ENCODE data around the gene RUBCN. TPM values are rescaled to one million over a fixed set of nuclear protein-coding genes. Genes with fewer than 3 reads are reported as not detected.

Gene RUBCN
- polyA plus RNA-seq, 1 of the 3 experiments (the other 2 are of a cell fraction): 14.9 TPM

DNA sequence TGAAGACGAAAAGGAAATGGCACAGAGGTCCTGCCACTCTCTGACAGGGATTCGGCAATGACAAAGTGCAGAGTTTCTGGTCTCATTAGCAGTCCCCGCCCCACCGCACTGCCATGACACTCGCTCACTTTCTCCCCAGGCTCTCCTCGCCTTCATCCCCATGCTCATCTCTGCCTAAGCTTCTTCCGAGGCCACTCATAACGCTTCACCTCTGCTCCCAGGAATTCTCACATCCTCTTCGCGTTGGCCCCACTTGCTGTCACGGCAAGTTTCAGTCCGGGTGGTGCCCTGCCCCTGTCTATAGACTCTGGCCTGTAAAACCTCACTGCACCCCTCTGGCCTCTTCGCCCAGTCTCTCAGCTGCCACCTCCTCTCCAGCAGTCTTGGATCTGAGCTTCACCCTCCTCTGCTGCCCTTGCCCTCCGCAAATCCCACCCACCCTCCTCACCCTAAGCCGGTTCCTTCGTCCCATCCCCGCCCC, 654 bp downstream of the RUBCN start:
- Histone ChIP-seq H2AFZ (ENCODE audit: low read depth) (peak overlapping the region; percentile 79), H3F3A (replicated peaks; ENCODE audit: insufficient read depth) (peaks cover 4% of the 10 kb centered on the region), H3K9ac (peak overlapping the region; percentile 76), H3K36me3 (replicated peaks in 1 of 2; ENCODE audit: control insufficient read depth in 1 of 2, insufficient read depth in 2 of 2, low read length in 1 of 2) (no peaks in the 10 kb centered on the region), H3K27me3 (ENCODE audit: insufficient read depth) (no peaks in the 10 kb centered on the region), H3K9me3 (no peaks in the 10 kb centered on the region), H4K20me1 (ENCODE audit: insufficient read depth) (no peaks in the 10 kb centered on the region), H3K4me3 (ENCODE audit: low read depth in 2 of 2, low read length in 1 of 2) (peak overlapping the region; percentile 70 to 99), H3K79me2 (ENCODE audit: insufficient read depth) (peaks cover 43% of the 10 kb centered on the region), H3K9me2 (no peaks in the 10 kb centered on the region), H3K4me2 (peak overlapping the region; percentile 95), H3K4me1 (ENCODE audit: control insufficient read depth in 1 of 2, insufficient read depth in 2 of 2, low read depth in 1 of 2, low read length in 1 of 2) (peaks cover 0 to 10% of the 10 kb centered on the region in 2 experiments; a peak in 1 of 4 replicates), H3K27ac (ENCODE audit: low read depth in 2 of 2, low read length in 1 of 2) (peak overlapping the region; percentile 23 to 52)
- peak; percentile 77 for DNase-seq
- ChIA-PET CTCF (interaction anchor here (0.7 to 1.7 kb wide), 3 partner anchors 13 to 137 kb away, joined by 3 to 5 read pairs (median 4); partner anchors contain the start of gene FYTTD1), POLR2A (interaction anchor here (1.0 to 1.5 kb wide), 3 partner anchors 10 to 29 kb away, joined by 3 read pairs; no protein-coding TSS in a partner anchor)
- TF ChIP-seq NRF1 (IDR thresholded peaks at IDR 0.05; ENCODE audit: low read depth, low read length) (no peak), FOXM1 (IDR thresholded peaks at IDR 0.05; ENCODE audit: low read depth) (no peak), FOSL2 (IDR thresholded peaks at IDR 0.05; ENCODE audit: borderline replicate concordance, low read depth) (no peak), TAF1 (IDR thresholded peaks at IDR 0.05; ENCODE audit: borderline replicate concordance, low read depth, low read length) (no peak), CHD2 (IDR thresholded peaks at IDR 0.05; ENCODE audit: low read length, partially characterized antibody) (no peak), MXI1 (IDR thresholded peaks at IDR 0.05; ENCODE audit: low read depth, low read length) (no peak; the same call in 1 of the 2 replicates), EZH2phosphoT487 (IDR thresholded peaks at IDR 0.05; ENCODE audit: borderline replicate concordance, low read depth) (no peak), TCF12 (IDR thresholded peaks at IDR 0.05) (peak; percentile 28; the same call in 1 of the 2 replicates), MEF2A (IDR thresholded peaks at IDR 0.05; ENCODE audit: borderline replicate concordance, low read depth) (no peak), ELF1 (IDR thresholded peaks at IDR 0.05) (no peak)
- TF ChIP-seq, protein P1, sequence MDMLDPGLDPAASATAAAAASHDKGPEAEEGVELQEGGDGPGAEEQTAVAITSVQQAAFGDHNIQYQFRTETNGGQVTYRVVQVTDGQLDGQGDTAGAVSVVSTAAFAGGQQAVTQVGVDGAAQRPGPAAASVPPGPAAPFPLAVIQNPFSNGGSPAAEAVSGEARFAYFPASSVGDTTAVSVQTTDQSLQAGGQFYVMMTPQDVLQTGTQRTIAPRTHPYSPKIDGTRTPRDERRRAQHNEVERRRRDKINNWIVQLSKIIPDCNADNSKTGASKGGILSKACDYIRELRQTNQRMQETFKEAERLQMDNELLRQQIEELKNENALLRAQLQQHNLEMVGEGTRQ (IDR thresholded peaks at IDR 0.05; ENCODE audit: borderline replicate concordance, low read depth, low read length): no peak
- TF ChIP-seq, protein P2, sequence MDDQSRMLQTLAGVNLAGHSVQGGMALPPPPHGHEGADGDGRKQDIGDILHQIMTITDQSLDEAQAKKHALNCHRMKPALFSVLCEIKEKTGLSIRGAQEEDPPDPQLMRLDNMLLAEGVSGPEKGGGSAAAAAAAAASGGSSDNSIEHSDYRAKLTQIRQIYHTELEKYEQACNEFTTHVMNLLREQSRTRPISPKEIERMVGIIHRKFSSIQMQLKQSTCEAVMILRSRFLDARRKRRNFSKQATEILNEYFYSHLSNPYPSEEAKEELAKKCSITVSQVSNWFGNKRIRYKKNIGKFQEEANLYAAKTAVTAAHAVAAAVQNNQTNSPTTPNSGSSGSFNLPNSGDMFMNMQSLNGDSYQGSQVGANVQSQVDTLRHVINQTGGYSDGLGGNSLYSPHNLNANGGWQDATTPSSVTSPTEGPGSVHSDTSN (IDR thresholded peaks at IDR 0.05): peak; percentile 37; the same call in 1 of the 2 replicates
- 2% methylated on average over 17 of the region's 17 CpGs for WGBS (ENCODE audit: low lambda C conversion rate)

DNA sequence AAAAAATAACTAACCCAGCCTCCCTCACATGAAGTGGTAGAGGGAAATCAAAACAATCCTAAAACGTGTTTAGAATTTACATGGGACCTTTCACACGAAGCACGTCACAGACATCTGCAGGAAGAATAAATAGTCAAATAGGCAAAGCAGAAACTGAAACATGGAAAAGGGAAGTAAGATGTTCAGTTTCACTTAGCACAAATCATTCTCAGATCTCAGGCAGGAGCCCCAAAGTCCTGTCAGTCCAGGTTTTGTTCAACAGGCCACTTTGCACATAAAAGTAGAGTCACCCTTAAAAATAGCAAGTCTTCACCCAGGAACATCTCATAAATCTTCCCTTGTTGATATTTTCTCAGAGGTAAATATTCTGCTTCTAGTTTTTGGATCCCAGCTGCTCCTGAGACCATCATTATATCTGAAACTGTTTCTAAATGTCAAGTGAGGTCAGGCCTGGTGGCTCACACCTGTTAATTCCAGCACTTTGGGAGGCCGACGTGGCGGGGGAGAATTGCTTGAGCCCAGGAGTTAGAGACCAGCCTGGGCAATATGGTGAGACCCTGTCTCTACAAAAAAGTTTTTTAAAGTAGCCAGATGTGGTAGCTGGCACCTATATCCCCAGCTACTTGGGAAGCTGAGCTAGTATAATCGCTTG, 1.9 kb downstream of the RUBCN start:
- Histone ChIP-seq H3K27me3 (ENCODE audit: insufficient read depth) (no peaks in the 10 kb centered on the region), H3K9ac (no peak overlapping the region), H4K20me1 (ENCODE audit: insufficient read depth) (no peaks in the 10 kb centered on the region), H3K36me3 (replicated peaks in 1 of 2; ENCODE audit: control insufficient read depth in 1 of 2, insufficient read depth in 2 of 2, low read length in 1 of 2) (no peaks in the 10 kb centered on the region), H3K4me2 (no peak overlapping the region), H3K4me3 (ENCODE audit: low read depth in 2 of 2, low read length in 1 of 2) (no peak overlapping the region), H2AFZ (ENCODE audit: low read depth) (no peak overlapping the region), H3K9me3 (no peaks in the 10 kb centered on the region), H3F3A (replicated peaks; ENCODE audit: insufficient read depth) (peaks cover 4% of the 10 kb centered on the region), H3K9me2 (no peaks in the 10 kb centered on the region), H3K4me1 (ENCODE audit: control insufficient read depth in 1 of 2, insufficient read depth in 2 of 2, low read depth in 1 of 2, low read length in 1 of 2) (peaks cover 0 to 10% of the 10 kb centered on the region in 2 experiments; a peak in 1 of 4 replicates), H3K79me2 (ENCODE audit: insufficient read depth) (peaks cover 50% of the 10 kb centered on the region), H3K27ac (ENCODE audit: low read depth in 2 of 2, low read length in 1 of 2) (no peak overlapping the region)
- CTCF ChIA-PET: no interaction called here
- WGBS (ENCODE audit: low lambda C conversion rate): 95% methylated on average over 7 of the region's 7 CpGs
- DNase-seq: no peak
- POLR2A ChIA-PET: no interaction called here
- TF ChIP-seq, protein P3, sequence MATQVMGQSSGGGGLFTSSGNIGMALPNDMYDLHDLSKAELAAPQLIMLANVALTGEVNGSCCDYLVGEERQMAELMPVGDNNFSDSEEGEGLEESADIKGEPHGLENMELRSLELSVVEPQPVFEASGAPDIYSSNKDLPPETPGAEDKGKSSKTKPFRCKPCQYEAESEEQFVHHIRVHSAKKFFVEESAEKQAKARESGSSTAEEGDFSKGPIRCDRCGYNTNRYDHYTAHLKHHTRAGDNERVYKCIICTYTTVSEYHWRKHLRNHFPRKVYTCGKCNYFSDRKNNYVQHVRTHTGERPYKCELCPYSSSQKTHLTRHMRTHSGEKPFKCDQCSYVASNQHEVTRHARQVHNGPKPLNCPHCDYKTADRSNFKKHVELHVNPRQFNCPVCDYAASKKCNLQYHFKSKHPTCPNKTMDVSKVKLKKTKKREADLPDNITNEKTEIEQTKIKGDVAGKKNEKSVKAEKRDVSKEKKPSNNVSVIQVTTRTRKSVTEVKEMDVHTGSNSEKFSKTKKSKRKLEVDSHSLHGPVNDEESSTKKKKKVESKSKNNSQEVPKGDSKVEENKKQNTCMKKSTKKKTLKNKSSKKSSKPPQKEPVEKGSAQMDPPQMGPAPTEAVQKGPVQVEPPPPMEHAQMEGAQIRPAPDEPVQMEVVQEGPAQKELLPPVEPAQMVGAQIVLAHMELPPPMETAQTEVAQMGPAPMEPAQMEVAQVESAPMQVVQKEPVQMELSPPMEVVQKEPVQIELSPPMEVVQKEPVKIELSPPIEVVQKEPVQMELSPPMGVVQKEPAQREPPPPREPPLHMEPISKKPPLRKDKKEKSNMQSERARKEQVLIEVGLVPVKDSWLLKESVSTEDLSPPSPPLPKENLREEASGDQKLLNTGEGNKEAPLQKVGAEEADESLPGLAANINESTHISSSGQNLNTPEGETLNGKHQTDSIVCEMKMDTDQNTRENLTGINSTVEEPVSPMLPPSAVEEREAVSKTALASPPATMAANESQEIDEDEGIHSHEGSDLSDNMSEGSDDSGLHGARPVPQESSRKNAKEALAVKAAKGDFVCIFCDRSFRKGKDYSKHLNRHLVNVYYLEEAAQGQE (IDR thresholded peaks at IDR 0.05; ENCODE audit: low read depth, low read length): no peak
- TF ChIP-seq JUND (IDR thresholded peaks at IDR 0.05): no peak
- TF ChIP-seq, protein P4, sequence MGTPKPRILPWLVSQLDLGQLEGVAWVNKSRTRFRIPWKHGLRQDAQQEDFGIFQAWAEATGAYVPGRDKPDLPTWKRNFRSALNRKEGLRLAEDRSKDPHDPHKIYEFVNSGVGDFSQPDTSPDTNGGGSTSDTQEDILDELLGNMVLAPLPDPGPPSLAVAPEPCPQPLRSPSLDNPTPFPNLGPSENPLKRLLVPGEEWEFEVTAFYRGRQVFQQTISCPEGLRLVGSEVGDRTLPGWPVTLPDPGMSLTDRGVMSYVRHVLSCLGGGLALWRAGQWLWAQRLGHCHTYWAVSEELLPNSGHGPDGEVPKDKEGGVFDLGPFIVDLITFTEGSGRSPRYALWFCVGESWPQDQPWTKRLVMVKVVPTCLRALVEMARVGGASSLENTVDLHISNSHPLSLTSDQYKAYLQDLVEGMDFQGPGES (IDR thresholded peaks at IDR 0.05; ENCODE audit: low read depth, low read length): no peak
- TF ChIP-seq SIN3A (IDR thresholded peaks at IDR 0.05; ENCODE audit: borderline replicate concordance, low read depth, low read length): no peak
- TF ChIP-seq CHD2 (IDR thresholded peaks at IDR 0.05; ENCODE audit: low read length, partially characterized antibody): no peak
- no peak for TF ChIP-seq TEAD4 (IDR thresholded peaks at IDR 0.05; ENCODE audit: borderline replicate concordance, insufficient read depth)
- no peak for TF ChIP-seq SMC3 (IDR thresholded peaks at IDR 0.05; ENCODE audit: low read depth, low read length)
- TF ChIP-seq, protein P5, sequence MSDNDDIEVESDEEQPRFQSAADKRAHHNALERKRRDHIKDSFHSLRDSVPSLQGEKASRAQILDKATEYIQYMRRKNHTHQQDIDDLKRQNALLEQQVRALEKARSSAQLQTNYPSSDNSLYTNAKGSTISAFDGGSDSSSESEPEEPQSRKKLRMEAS (IDR thresholded peaks at IDR 0.05; ENCODE audit: low read depth): no peak
- TF ChIP-seq NRF1 (IDR thresholded peaks at IDR 0.05; ENCODE audit: low read depth, low read length): no peak
- no peak for TF ChIP-seq NFIC (IDR thresholded peaks at IDR 0.05; ENCODE audit: borderline replicate concordance)

Measured in SK-N-SH (cell line).